ENCODE data around the gene TNFRSF4.

TNFRSF4 gene

GRCh38 chr1:1164701-1165451 is 49.1 kb downstream of the TNFRSF4 start:
- Histone ChIP-seq H3K9ac (ENCODE audit: low read depth, low read length) (no peak overlapping the region), H3K36me3 (ENCODE audit: insufficient read depth, low read length) (no peaks in the 10 kb centered on the region), H3K9me3 (ENCODE audit: control insufficient read depth, insufficient read depth, low read length) (no peaks in the 10 kb centered on the region), H3K4me1 (ENCODE audit: insufficient read depth, low read length) (no peaks in the 10 kb centered on the region; the same call in 1 of the 2 replicates)

GRCh38 chr1:1164361-1164700 is 49.6 kb downstream of the TNFRSF4 start:
- H3K4me1 ChIP-seq (ENCODE audit: insufficient read depth, low read length): no peaks in the 10 kb centered on the region
- no peaks in the 10 kb centered on the region for H3K9me3 ChIP-seq (ENCODE audit: control insufficient read depth, insufficient read depth, low read length)
- H3K9ac ChIP-seq (ENCODE audit: low read depth, low read length): no peak overlapping the region
- H3K36me3 ChIP-seq (ENCODE audit: insufficient read depth, low read length): no peaks in the 10 kb centered on the region

- Histone ChIP-seq H3K4me1 (ENCODE audit: insufficient read depth, low read length) (peaks cover 1% of the 10 kb centered on the region; the same call in 1 of the 2 replicates), H3K9ac (ENCODE audit: low read depth, low read length) (no peak overlapping the region), H3K36me3 (ENCODE audit: insufficient read depth, low read length) (no peaks in the 10 kb centered on the region), H3K9me3 (ENCODE audit: control insufficient read depth, insufficient read depth, low read length) (no peaks in the 10 kb centered on the region)
These were observed 50.3 kb downstream of the TNFRSF4 start for GRCh38 chr1:1163538-1164070.

GRCh38 chr1:1162597-1163537 is 51.1 kb downstream of the TNFRSF4 start:
- Histone ChIP-seq H3K9ac (ENCODE audit: low read depth, low read length) (no peak overlapping the region), H3K36me3 (ENCODE audit: insufficient read depth, low read length) (no peaks in the 10 kb centered on the region), H3K9me3 (ENCODE audit: control insufficient read depth, insufficient read depth, low read length) (no peaks in the 10 kb centered on the region), H3K4me1 (ENCODE audit: insufficient read depth, low read length) (peaks cover 3% of the 10 kb centered on the region; the same call in 1 of the 2 replicates)

- peaks cover 3% of the 10 kb centered on the region; the same call in 1 of the 2 replicates for H3K4me1 ChIP-seq (ENCODE audit: insufficient read depth, low read length)
- H3K9ac ChIP-seq (ENCODE audit: low read depth, low read length): no peak overlapping the region
- no peaks in the 10 kb centered on the region for H3K36me3 ChIP-seq (ENCODE audit: insufficient read depth, low read length)
- H3K9me3 ChIP-seq (ENCODE audit: control insufficient read depth, insufficient read depth, low read length): no peaks in the 10 kb centered on the region
These were observed 52.3 kb downstream of the TNFRSF4 start for GRCh38 chr1:1161683-1162079.

All from ES-I3 (cell line).